OCI-LY3 (cell line): ENCODE measurements around the gene ARHGEF4.
"Not testable (repeated sequence)": the region's sequence is repeated elsewhere in the genome, so short reads cannot be mapped to it uniquely, and the experiment has no call there.

ENCODE experiments used
- H2AFZ ChIP-seq: fragments of 200-600, 300-600 bp; shearing (Covaris generic); 2 replicates; pipeline ENCODE4 v1.6.0; 2014; ENCODE audit warnings: antibody characterized with exemption, low read depth, low read length
- H3K27ac ChIP-seq: fragments of 200-600, 300-600 bp; sonication (generic); 2 replicates; pipeline ENCODE4 v1.5.1; 2014; ENCODE audit warnings: mild to moderate bottlenecking, low read length, moderate library complexity, mixed read lengths
- H3K27me3 ChIP-seq: fragments of 200-600, 300-600 bp; sonication (generic); 2 replicates; pipeline ENCODE4 v1.6.1; 2014; ENCODE audit warnings: low read depth, low read length, mixed read lengths
- H3K36me3 ChIP-seq: fragments of 200-600, 300-600 bp; sonication (generic); replicated peaks from 2 replicates; pipeline ENCODE3; 2014; ENCODE audit warnings: low read depth, low read length, mixed read lengths
- H3K4me1 ChIP-seq: fragments of 300-600, 200-600 bp; sonication (generic); 2 replicates; pipeline ENCODE4 v1.6.1; 2014; ENCODE audit warnings: low read length, mixed read lengths
- H3K4me2 ChIP-seq: fragments of 200-600, 300-600 bp; sonication (generic); 2 replicates; pipeline ENCODE4 v1.6.1; 2014; ENCODE audit warnings: low read length, mixed read lengths
- H3K4me3 ChIP-seq: fragments of 300-600, 200-600 bp; sonication (generic); 2 replicates; pipeline ENCODE4 v1.5.1; 2014; ENCODE audit warnings: antibody characterized with exemption, mild to moderate bottlenecking, low read length, moderate library complexity
- H3K79me2 ChIP-seq: fragments of 300-600, 200-600 bp; shearing (Covaris generic); 2 replicates; pipeline ENCODE4 v1.6.1; 2014; ENCODE audit warnings: mild to moderate bottlenecking, low read length, mixed read lengths
- H3K9ac ChIP-seq: fragments of 300-600, 200-600 bp; shearing (Covaris generic); 2 replicates; pipeline ENCODE4 v1.6.0; 2014; ENCODE audit warnings: mild to moderate bottlenecking, low read length, moderate library complexity
- H3K9me3 ChIP-seq: fragments of 200-600, 300-600 bp; shearing (Covaris generic); 2 replicates; pipeline ENCODE4 v1.6.1; 2014; ENCODE audit warnings: low read length, mixed read lengths; ENCODE audit not compliant: insufficient read depth
- H4K20me1 ChIP-seq: fragments of 200-600, 300-600 bp; sonication (generic); 2 replicates; pipeline ENCODE4 v1.6.1; 2016; ENCODE audit warnings: low read length, mixed read lengths; ENCODE audit not compliant: insufficient read depth
- CTCF ChIP-seq: fragments of 200-600, 300-600 bp; sonication (generic); IDR thresholded peaks from 2 replicates; pipeline ENCODE4 v1.5.1; 2014; ENCODE audit warnings: antibody characterized with exemption, low read length, low read depth
- EZH2phosphoT487 ChIP-seq: fragments of 200-600 bp; shearing (Covaris generic); IDR thresholded peaks from 2 replicates; pipeline ENCODE4 v1.6.1; 2018; ENCODE audit warnings: antibody characterized with exemption, mixed run types, low read depth

The ARHGEF4 gene

GRCh38 chr2:131077182-131077846 is 240.6 kb downstream of the ARHGEF4 start:
- Histone ChIP-seq H4K20me1 (peaks cover 44% of the 10 kb centered on the region), H3K4me2 (no peak overlapping the region), H3K4me1 (no peaks in the 10 kb centered on the region), H3K9me3 (no peaks in the 10 kb centered on the region), H3K27me3 (no peaks in the 10 kb centered on the region), H2AFZ (no peak overlapping the region), H3K79me2 (peaks cover 90% of the 10 kb centered on the region), H3K9ac (no peak overlapping the region), H3K27ac (no peak overlapping the region), H3K4me3 (no peak overlapping the region), H3K36me3 (peaks cover 63% of the 10 kb centered on the region)
- TF ChIP-seq CTCF (no peak), EZH2phosphoT487 (no peak)

- H3K79me2 ChIP-seq: peaks cover 90% of the 10 kb centered on the region
Observed at GRCh38 chr2:131077966-131078365, 241.3 kb downstream of the ARHGEF4 start.

GRCh38 chr2:131079931-131080330 is 243.2 kb downstream of the ARHGEF4 start:
- H3K79me2 ChIP-seq: peaks cover 90% of the 10 kb centered on the region
- not testable (repeated sequence) for H3K27ac ChIP-seq, H3K4me2 ChIP-seq, H3K9ac ChIP-seq, H3K27me3 ChIP-seq, H3K4me3 ChIP-seq, H3K9me3 ChIP-seq, H3K4me1 ChIP-seq, H2AFZ ChIP-seq
- peaks cover 63% of the 10 kb centered on the region for H3K36me3 ChIP-seq
- peaks cover 43% of the 10 kb centered on the region for H4K20me1 ChIP-seq

More at GRCh38 chr2:131077966-131078365, 241.3 kb downstream of the ARHGEF4 start:
- H2AFZ ChIP-seq: no peak overlapping the region
- no peaks in the 10 kb centered on the region for H3K4me1 ChIP-seq
- no peaks in the 10 kb centered on the region for H3K27me3 ChIP-seq
- no peaks in the 10 kb centered on the region for H3K9me3 ChIP-seq
- TF ChIP-seq EZH2phosphoT487: no peak
- no peak for TF ChIP-seq CTCF
- peaks cover 63% of the 10 kb centered on the region for H3K36me3 ChIP-seq
- H3K9ac ChIP-seq: no peak overlapping the region
- no peak overlapping the region for H3K4me3 ChIP-seq
- H3K4me2 ChIP-seq: no peak overlapping the region
- H3K27ac ChIP-seq: no peak overlapping the region
- H4K20me1 ChIP-seq: peaks cover 47% of the 10 kb centered on the region

GRCh38 chr2:131081190-131081589 is 244.5 kb downstream of the ARHGEF4 start:
- peaks cover 70% of the 10 kb centered on the region for H3K36me3 ChIP-seq
- H3K4me2 ChIP-seq: no peak overlapping the region
- H3K27ac ChIP-seq: no peak overlapping the region
- no peaks in the 10 kb centered on the region for H3K27me3 ChIP-seq
- no peaks in the 10 kb centered on the region for H3K4me1 ChIP-seq
- peaks cover 90% of the 10 kb centered on the region for H3K79me2 ChIP-seq
- no peak overlapping the region for H3K9ac ChIP-seq
- peaks cover 55% of the 10 kb centered on the region for H4K20me1 ChIP-seq
- TF ChIP-seq CTCF (no peak), EZH2phosphoT487 (no peak)
- no peak overlapping the region for H3K4me3 ChIP-seq
- H3K9me3 ChIP-seq: no peaks in the 10 kb centered on the region
- H2AFZ ChIP-seq: no peak overlapping the region
